Fibroblast of the aortic adventitia (primary cell): Measurements from ENCODE around the gene GNAS-AS1. TPM values are rescaled to one million over a fixed set of nuclear protein-coding genes. Genes with fewer than 3 reads are reported as not detected.

Source experiments
- DNase-seq: peaks from one replicate; pipeline ENCODE4 v3.0.0-alpha.2; 2010; ENCODE audit warnings: low read depth
- H3K4me3 ChIP-seq: 2 replicates; pipeline ENCODE4 v1.5.1; 2011; ENCODE audit warnings: low read depth, mild to moderate bottlenecking, control low read depth, low read length, moderate library complexity
- small RNA-seq: library from RNA; depleted of rRNA; stranded (forward); fragments of <200 nt; gene quantifications from one replicate; pipeline ENCODE3, GENCODE V24; 2012
- total RNA-seq: library from RNA; depleted of rRNA; stranded (reverse); fragments of >200 nt; gene quantifications from 2 replicates; pipeline ENCODE4 v1.2.3, GENCODE V29; 2012; ENCODE audit warnings: low replicate concordance
- TF ChIP-seq, protein P1 (sequence below): IDR thresholded peaks from 2 replicates; pipeline ENCODE4 v1.5.1; 2011; ENCODE audit warnings: mild to moderate bottlenecking, low read length, control low read depth, inconsistent platforms; ENCODE audit not compliant: insufficient read depth

The GNAS-AS1 gene
- total RNA-seq, 1 donor = 0.81 TPM

DNA sequence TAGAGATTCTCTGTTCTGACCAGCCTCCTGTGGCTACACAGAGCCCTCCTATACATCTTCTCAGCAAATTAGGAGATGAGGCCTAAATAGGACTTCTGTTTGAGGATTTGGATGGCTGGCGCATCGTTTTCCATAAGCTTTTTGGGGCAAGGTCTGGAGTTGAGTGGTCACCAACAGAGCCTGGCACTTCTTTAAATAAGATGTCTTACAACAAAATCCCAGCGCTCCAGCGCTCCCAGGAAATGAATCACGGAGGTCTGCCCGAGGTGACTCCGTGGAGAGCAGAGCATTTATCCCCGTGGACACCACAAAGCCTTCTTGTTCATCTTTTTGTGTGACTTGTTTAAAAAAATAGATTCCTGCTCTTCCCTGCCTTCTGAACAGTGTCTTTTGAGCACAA lies 75.3 kb downstream of the GNAS-AS1 start:
- TF ChIP-seq, protein P1, sequence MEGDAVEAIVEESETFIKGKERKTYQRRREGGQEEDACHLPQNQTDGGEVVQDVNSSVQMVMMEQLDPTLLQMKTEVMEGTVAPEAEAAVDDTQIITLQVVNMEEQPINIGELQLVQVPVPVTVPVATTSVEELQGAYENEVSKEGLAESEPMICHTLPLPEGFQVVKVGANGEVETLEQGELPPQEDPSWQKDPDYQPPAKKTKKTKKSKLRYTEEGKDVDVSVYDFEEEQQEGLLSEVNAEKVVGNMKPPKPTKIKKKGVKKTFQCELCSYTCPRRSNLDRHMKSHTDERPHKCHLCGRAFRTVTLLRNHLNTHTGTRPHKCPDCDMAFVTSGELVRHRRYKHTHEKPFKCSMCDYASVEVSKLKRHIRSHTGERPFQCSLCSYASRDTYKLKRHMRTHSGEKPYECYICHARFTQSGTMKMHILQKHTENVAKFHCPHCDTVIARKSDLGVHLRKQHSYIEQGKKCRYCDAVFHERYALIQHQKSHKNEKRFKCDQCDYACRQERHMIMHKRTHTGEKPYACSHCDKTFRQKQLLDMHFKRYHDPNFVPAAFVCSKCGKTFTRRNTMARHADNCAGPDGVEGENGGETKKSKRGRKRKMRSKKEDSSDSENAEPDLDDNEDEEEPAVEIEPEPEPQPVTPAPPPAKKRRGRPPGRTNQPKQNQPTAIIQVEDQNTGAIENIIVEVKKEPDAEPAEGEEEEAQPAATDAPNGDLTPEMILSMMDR = no peak
- no peak for DNase-seq

DNA sequence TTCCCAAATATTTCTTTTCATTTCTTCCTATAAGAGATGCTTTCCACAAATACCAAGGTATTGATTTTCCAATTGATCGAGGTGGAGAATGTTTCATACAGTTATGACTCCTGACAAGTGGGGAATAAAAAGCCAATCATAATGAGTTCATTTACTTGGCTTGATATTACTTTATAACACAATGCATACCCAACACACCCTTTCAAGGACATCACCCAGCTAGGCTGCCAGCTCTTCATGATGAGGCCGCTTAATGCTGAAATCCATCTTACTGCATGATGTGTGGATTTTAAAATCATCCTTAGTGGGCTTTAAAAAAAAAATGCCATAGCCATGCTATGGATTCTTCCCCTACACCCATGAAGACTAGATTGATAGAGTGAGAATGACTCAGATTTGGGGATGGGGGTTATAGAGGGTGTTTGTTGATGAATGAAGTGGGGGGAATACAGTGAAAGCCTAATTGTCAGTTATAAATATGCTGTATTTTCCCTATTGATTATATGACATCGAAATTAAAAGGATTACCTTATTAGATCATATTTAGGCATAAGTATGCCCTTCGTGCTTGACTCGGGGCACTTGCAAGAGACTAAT lies 75.9 kb downstream of the GNAS-AS1 start:
- no peak for DNase-seq
- TF ChIP-seq, protein P1 = no peak
- no peak overlapping the region for H3K4me3 ChIP-seq

More for the DNA sequence above, 75.3 kb downstream of the GNAS-AS1 start:
- no peak overlapping the region for H3K4me3 ChIP-seq

DNA sequence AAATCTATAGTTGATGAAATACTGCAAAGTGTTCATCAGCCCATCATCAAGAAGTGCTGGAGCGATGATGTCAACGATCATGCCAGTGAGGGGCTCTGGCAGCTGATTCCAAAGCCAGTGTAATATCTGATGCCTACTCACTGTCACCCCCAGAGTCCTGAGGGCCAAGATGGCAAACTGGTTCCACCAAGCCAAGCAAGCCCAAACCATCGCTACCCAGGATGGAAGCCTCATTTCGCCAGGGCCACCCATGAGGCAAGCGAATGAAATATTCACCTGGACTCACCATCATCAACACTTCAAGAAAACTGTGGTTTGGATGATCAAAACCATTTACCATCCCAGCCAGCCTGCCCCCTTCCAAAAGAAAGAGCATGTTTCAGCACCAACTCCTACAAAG lies 76.5 kb downstream of the GNAS-AS1 start:
- TF ChIP-seq, protein P1 = no peak
- DNase-seq = no peak

DNA sequence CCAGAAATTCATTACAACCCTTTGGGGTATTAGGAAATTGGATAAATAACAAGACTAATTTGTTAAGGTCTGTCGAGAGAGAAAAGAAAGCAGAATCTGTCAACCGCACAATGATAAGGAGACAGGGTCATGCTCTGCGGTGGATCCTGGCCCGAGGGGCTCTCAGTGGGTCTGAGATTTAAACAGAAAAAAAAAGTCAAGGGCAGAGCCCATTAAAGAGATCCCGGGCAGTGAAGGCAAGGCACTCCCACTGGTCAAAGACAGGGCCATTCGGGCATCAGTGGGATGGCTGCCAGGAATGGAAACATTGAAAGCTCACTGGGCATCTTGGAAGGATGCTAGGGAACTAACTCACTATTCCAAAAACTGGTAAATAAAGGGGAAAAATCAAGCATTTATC lies 77.9 kb downstream of the GNAS-AS1 start:
- DNase-seq = no peak
- H3K4me3 ChIP-seq = no peak overlapping the region
- TF ChIP-seq, protein P1 = no peak

More for the DNA sequence above, 76.5 kb downstream of the GNAS-AS1 start:
- H3K4me3 ChIP-seq = no peak overlapping the region

Small RNA genes within 50 kb of the gene (small RNA-seq; reads per million reads assigned to genes)
- gene MIR298 (not detected), gene RF02127 (not detected), gene RF02128 (not detected), gene RF02130 (not detected), gene RF02131 (not detected)

Other genes with a start within 250 kb of the GNAS-AS1 start
- 25.5 and 26.5 TPM in 2 replicates for gene STX16, start 199.6 kb downstream of the GNAS-AS1 start, total RNA-seq
- gene NPEPL1, start 158.1 kb downstream of the GNAS-AS1 start, total RNA-seq = 24.5 and 33.1 TPM in 2 replicates
- gene GNAS, start 1.8 kb upstream of the GNAS-AS1 start, total RNA-seq = 417 and 474 TPM in 2 replicates
- 14.4 and 46.1 TPM in 2 replicates for gene NELFCD, start 130.4 kb upstream of the GNAS-AS1 start, total RNA-seq
- 38.0 and 51.0 TPM in 2 replicates for gene CTSZ, start 156.4 kb upstream of the GNAS-AS1 start, total RNA-seq
- not detected in 2 replicates for gene TUBB1, start 168.5 kb upstream of the GNAS-AS1 start, total RNA-seq
- 34.4 and 43.6 TPM in 2 replicates for gene ATP5F1E, start 181.4 kb upstream of the GNAS-AS1 start, total RNA-seq
- 28.7 and 75.7 TPM in 2 replicates for gene PRELID3B, start 191.9 kb upstream of the GNAS-AS1 start, total RNA-seq